Measurements from ENCODE around the gene KRTAP5-8. TPM values are rescaled to one million over a fixed set of nuclear protein-coding genes. Genes with fewer than 3 reads are reported as not detected.
"Not testable (repeated sequence)": the region's sequence is repeated elsewhere in the genome, so short reads cannot be mapped to it uniquely, and the experiment has no call there.

The KRTAP5-8 gene
- total RNA-seq, 1 experiment from 2014 or later = not detected

- no peak for TF ChIP-seq CTCF (conservative IDR thresholded peaks at IDR 0.05)
- peaks cover 22 to 23% of the 10 kb centered on the region in 2 experiments for H3K4me1 Mint-ChIP-seq
- H3K23ac ChIP-seq (ENCODE audit: insufficient read length, low read depth, low read length) = no peak within 1 kb of the TSS
- no CpG with 5 or more reads among the region's 3 CpGs for WGBS (ENCODE audit: extremely low coverage, insufficient read length, low lambda C conversion rate)
- H3K18ac ChIP-seq (ENCODE audit: insufficient read length, low read depth, low read length) = no peak within 1 kb of the TSS
- DNase-seq = no peak
- H3K14ac ChIP-seq (ENCODE audit: insufficient read depth, low read length) = no peak within 1 kb of the TSS
- H2BK120ac ChIP-seq (ENCODE audit: low read depth, low read length, poor library complexity, severe bottlenecking) = no peak within 1 kb of the TSS
- no peaks in the 10 kb centered on the region for H3K36me3 Mint-ChIP-seq (ENCODE audit: insufficient read depth in 1 of 3, low read depth in 3 of 3)
- H3K79me2 ChIP-seq (ENCODE audit: insufficient read depth, low read length) = no peaks in the 10 kb centered on the region
- H2AK5ac ChIP-seq (ENCODE audit: insufficient read length, low read length) = no peak within 1 kb of the TSS
- H3K4ac ChIP-seq (ENCODE audit: low read depth, low read length) = no peak within 1 kb of the TSS
- H3K4me1 ChIP-seq (ENCODE audit: insufficient read depth, low read length) = no peaks in the 10 kb centered on the region; the same call in 1 of the 2 replicates
- H4K91ac ChIP-seq (ENCODE audit: insufficient read length, low read depth, low read length) = no peak within 1 kb of the TSS
- no peaks in the 10 kb centered on the region for H3K27me3 ChIP-seq (ENCODE audit: insufficient read depth, low read length)
- no peaks in the 10 kb centered on the region for H3K23me2 ChIP-seq (ENCODE audit: insufficient read length, low read depth, low read length, poor library complexity, severe bottlenecking)
- H3K9ac ChIP-seq (ENCODE audit: extremely low read depth, insufficient read length, low read length) = no peak within 1 kb of the TSS
- H4K8ac ChIP-seq (replicated peaks; ENCODE audit: insufficient read length, low read depth, low read length) = no peak within 1 kb of the TSS
- no peak within 1 kb of the TSS for H2BK15ac ChIP-seq (ENCODE audit: low read depth, low read length)
- no peak within 1 kb of the TSS for H2BK5ac ChIP-seq (ENCODE audit: insufficient read length, low read length)
- no peak within 1 kb of the TSS for H2BK20ac ChIP-seq (ENCODE audit: low read depth, low read length, poor library complexity, severe bottlenecking)
- no peak within 1 kb of the TSS for H2AFZ ChIP-seq (ENCODE audit: low read length)
- no peak within 1 kb of the TSS for H2BK12ac ChIP-seq (ENCODE audit: insufficient read length, low read depth, low read length)
- H3K9me3 ChIP-seq (ENCODE audit: control insufficient read depth, low read depth, low read length) = no peaks in the 10 kb centered on the region
- no peaks in the 10 kb centered on the region; a peak in 1 of 5 replicates for H3K9me3 Mint-ChIP-seq
- no peaks in the 10 kb centered on the region for H3K79me1 ChIP-seq (ENCODE audit: insufficient read depth, low read depth, low read length, poor library complexity, severe bottlenecking)
- H3K27me3 Mint-ChIP-seq (ENCODE audit: low read depth) = peaks cover 44% of the 10 kb centered on the region
- H3K4me2 ChIP-seq (ENCODE audit: insufficient read depth, insufficient read length, low read length) = no peak within 1 kb of the TSS
- H3K27ac ChIP-seq (ENCODE audit: insufficient read length, low read depth, low read length) = no peak within 1 kb of the TSS
- no peak within 1 kb of the TSS for H4K5ac ChIP-seq (ENCODE audit: insufficient read length, low read depth, low read length)
- H3T11ph ChIP-seq (ENCODE audit: low read length) = no peak within 1 kb of the TSS
- H4K20me1 ChIP-seq (ENCODE audit: control insufficient read depth, insufficient read depth, insufficient read length) = no peaks in the 10 kb centered on the region
- H3K4me3 Mint-ChIP-seq = no peak within 1 kb of the TSS
- H3K27ac Mint-ChIP-seq = no peak within 1 kb of the TSS
- H3K56ac ChIP-seq (ENCODE audit: insufficient read length, low read depth, low read length) = no peak within 1 kb of the TSS
These were observed 44.6 kb downstream of the KRTAP5-8 start, which contains the start of gene KRTAP5-11 for GRCh38 chr11:71582309-71582895. KRTAP5-11 (minus strand) TSS chr11:71582875; CDS start chr11:71582837, 38 bp downstream.

GRCh38 chr11:71582969-71583368 lies 45.1 kb downstream of the KRTAP5-8 start:
- no CpG with 5 or more reads among the region's 2 CpGs for WGBS (ENCODE audit: extremely low coverage, insufficient read length, low lambda C conversion rate)

More at GRCh38 chr11:71582969-71583368, 45.1 kb downstream of the KRTAP5-8 start:
- H4K20me1 ChIP-seq (ENCODE audit: control insufficient read depth, insufficient read depth, insufficient read length); H3K23me2 ChIP-seq (ENCODE audit: insufficient read length, low read depth, low read length, poor library complexity, severe bottlenecking); H4K91ac ChIP-seq (ENCODE audit: insufficient read length, low read depth, low read length); H2BK15ac ChIP-seq (ENCODE audit: low read depth, low read length); H3K79me1 ChIP-seq (ENCODE audit: insufficient read depth, low read depth, low read length, poor library complexity, severe bottlenecking); H3K23ac ChIP-seq (ENCODE audit: insufficient read length, low read depth, low read length); H3K79me2 ChIP-seq (ENCODE audit: insufficient read depth, low read length); H3K27ac ChIP-seq (ENCODE audit: insufficient read length, low read depth, low read length); H3K36me3 Mint-ChIP-seq (ENCODE audit: insufficient read depth in 1 of 3, low read depth in 3 of 3); H3K4me1 ChIP-seq (ENCODE audit: insufficient read depth, low read length); H3K4ac ChIP-seq (ENCODE audit: low read depth, low read length); H3K9me3 Mint-ChIP-seq; H2AFZ ChIP-seq (ENCODE audit: low read length); H2BK20ac ChIP-seq (ENCODE audit: low read depth, low read length, poor library complexity, severe bottlenecking); H2BK5ac ChIP-seq (ENCODE audit: insufficient read length, low read length); H3K27ac Mint-ChIP-seq; H2BK12ac ChIP-seq (ENCODE audit: insufficient read length, low read depth, low read length); H3K14ac ChIP-seq (ENCODE audit: insufficient read depth, low read length); H3K56ac ChIP-seq (ENCODE audit: insufficient read length, low read depth, low read length); H2AK5ac ChIP-seq (ENCODE audit: insufficient read length, low read length); H4K8ac ChIP-seq (replicated peaks; ENCODE audit: insufficient read length, low read depth, low read length); H3K27me3 ChIP-seq (ENCODE audit: insufficient read depth, low read length); H4K5ac ChIP-seq (ENCODE audit: insufficient read length, low read depth, low read length); H3K4me3 Mint-ChIP-seq; H3T11ph ChIP-seq (ENCODE audit: low read length); DNase-seq; H3K9me3 ChIP-seq (ENCODE audit: control insufficient read depth, low read depth, low read length); H3K9ac ChIP-seq (ENCODE audit: extremely low read depth, insufficient read length, low read length); H2BK120ac ChIP-seq (ENCODE audit: low read depth, low read length, poor library complexity, severe bottlenecking); H3K18ac ChIP-seq (ENCODE audit: insufficient read length, low read depth, low read length); H3K4me2 ChIP-seq (ENCODE audit: insufficient read depth, insufficient read length, low read length): not testable (repeated sequence)
- Mint-ChIP-seq H3K27me3 (ENCODE audit: low read depth) (peaks cover 44% of the 10 kb centered on the region), H3K4me1 (peaks cover 23 to 24% of the 10 kb centered on the region in 2 experiments)

Data from H9 (cell line).